ENCODE results near the gene CDC42BPG. TPM values are rescaled to one million over a fixed set of nuclear protein-coding genes. Genes with fewer than 3 reads are reported as not detected.

The CDC42BPG gene
- total RNA-seq, 1 donor from 2014 or later: 13.0 TPM

DNA sequence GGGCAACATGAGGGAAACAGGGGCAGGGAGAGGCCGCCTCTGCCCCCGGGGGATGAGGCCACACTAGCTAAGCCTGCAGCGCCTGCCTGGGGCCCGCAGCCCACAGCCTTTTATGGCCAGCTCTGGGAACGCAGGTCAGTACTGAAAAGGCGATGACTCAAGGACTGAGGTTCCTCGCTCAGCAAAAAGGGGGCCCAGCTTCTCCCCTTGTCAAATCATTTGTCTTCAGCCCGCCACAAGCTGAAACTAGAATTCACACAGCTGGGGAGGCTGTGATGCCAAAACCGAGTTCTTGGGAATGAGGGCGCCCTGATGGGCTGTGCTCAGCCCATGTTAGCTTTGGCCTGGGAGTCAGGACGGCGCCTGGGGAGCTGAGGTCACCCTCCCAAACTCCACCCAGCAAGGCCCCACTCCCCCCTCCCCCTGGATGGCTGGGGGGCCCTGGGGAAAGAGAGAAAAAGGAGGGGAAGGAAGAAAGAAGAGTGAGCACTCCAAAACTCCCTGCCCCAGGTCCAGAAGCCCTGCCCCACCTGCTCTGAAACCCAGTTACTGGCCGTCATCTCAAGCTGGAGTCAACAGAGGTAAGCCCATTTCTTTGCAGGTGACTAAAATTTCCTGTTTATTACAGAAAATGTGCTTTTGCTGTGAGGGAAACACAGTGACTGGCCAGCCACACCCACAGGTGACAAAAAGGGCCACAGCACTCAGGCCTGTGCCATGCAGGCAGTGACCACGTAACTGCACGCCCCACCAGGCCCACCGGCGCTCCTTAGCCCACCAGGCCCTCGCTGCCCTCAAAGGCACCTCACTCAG, 20.2 kb upstream of the CDC42BPG start:
- H3K4me3 ChIP-seq: peak overlapping the region; percentile 10 to 14
- H3K36me3 ChIP-seq: peaks cover 0 to 3% of the 10 kb centered on the region in 2 donors
- H3K27ac ChIP-seq: peak overlapping the region; percentile 86
- no peaks in the 10 kb centered on the region for H3K9me3 ChIP-seq
- peaks cover 79% of the 10 kb centered on the region for H3K4me1 ChIP-seq
- DNase-seq (ENCODE audit: extremely low spot score in 2 of 2): no peak
- intact Hi-C loops (cut with DNase I): no loop called here
- H3K27me3 ChIP-seq: no peaks in the 10 kb centered on the region
- peak; percentile 71 to 77 for TF ChIP-seq POLR2AphosphoS5 (IDR thresholded peaks at IDR 0.05; ENCODE audit: insufficient read depth in 1 of 2, low read depth in 1 of 2)
- no peak for TF ChIP-seq POLR2A (IDR thresholded peaks at IDR 0.05)

DNA sequence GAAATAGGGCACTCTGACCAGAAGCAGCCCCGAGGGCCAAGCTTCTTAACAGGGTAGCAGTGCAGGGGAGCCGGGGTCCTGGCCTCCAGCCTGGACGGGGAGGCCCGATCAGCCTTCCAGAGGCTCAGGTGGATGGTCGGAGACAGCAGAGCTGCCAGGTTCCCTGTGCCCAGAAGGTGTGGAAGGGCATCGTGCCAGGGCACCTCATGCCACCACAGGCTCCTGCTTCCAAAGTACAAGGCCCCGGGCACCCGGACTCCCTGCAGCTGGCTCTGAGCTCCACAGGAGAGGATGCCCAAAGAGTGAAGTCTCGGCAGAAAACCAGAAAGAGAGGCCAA, 19.7 kb upstream of the CDC42BPG start:
- peaks cover 73% of the 10 kb centered on the region for H3K4me1 ChIP-seq
- H3K4me3 ChIP-seq: peak overlapping the region in 1 of 2 donors; percentile 14
- no peak for DNase-seq (ENCODE audit: extremely low spot score in 2 of 2)
- no peaks in the 10 kb centered on the region for H3K27me3 ChIP-seq
- TF ChIP-seq POLR2A (IDR thresholded peaks at IDR 0.05): no peak
- no peak for TF ChIP-seq POLR2AphosphoS5 (IDR thresholded peaks at IDR 0.05; ENCODE audit: insufficient read depth in 1 of 2, low read depth in 1 of 2)
- TF ChIP-seq, protein P1, sequence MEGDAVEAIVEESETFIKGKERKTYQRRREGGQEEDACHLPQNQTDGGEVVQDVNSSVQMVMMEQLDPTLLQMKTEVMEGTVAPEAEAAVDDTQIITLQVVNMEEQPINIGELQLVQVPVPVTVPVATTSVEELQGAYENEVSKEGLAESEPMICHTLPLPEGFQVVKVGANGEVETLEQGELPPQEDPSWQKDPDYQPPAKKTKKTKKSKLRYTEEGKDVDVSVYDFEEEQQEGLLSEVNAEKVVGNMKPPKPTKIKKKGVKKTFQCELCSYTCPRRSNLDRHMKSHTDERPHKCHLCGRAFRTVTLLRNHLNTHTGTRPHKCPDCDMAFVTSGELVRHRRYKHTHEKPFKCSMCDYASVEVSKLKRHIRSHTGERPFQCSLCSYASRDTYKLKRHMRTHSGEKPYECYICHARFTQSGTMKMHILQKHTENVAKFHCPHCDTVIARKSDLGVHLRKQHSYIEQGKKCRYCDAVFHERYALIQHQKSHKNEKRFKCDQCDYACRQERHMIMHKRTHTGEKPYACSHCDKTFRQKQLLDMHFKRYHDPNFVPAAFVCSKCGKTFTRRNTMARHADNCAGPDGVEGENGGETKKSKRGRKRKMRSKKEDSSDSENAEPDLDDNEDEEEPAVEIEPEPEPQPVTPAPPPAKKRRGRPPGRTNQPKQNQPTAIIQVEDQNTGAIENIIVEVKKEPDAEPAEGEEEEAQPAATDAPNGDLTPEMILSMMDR (IDR thresholded peaks at IDR 0.05): no peak
- H3K27ac ChIP-seq: peak overlapping the region; percentile 86
- peaks cover 0 to 9% of the 10 kb centered on the region in 2 donors for H3K36me3 ChIP-seq
- intact Hi-C loops (cut with DNase I): no loop called here
- no peaks in the 10 kb centered on the region for H3K9me3 ChIP-seq

DNA sequence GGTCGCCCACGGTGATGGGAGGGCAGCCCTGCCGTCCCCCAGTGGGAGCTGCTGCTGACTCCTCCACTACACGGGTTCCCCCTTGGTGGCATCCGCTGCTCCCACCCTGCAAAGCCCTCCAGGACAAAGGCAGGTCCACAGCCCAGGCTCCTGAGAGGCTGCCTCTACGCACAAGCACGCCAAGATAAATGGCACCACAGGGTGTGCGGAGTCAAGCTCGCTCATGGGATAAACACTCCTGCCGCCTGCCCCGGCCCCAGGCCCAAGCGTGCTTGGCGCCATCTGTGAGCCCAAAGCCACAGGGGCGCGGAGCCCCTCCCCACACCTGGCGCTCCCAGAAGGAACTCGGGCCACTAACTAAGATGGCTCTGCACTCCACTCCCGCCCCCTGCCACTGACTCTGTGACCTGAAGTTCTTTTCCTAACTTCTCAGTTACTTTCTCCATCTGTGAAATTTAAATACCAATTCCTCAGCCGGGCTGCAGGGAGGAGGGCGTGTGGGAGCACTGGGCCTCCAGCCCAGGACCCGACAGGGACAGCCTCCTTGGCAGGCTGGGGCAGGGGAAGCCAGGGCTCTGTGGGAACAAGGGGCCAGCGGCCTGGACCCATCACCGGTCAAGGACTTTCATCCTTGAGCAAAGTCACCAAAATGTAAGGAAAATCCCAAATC, 19.1 kb upstream of the CDC42BPG start:
- DNase-seq (ENCODE audit: extremely low spot score in 2 of 2): no peak
- peaks cover 67% of the 10 kb centered on the region for H3K4me1 ChIP-seq
- H3K4me3 ChIP-seq: peak overlapping the region in 1 of 2 donors; percentile 14
- intact Hi-C loops (cut with DNase I): no loop called here
- peaks cover 0 to 15% of the 10 kb centered on the region in 2 donors for H3K36me3 ChIP-seq
- no peak for TF ChIP-seq POLR2AphosphoS5 (IDR thresholded peaks at IDR 0.05; ENCODE audit: insufficient read depth in 1 of 2, low read depth in 1 of 2)
- TF ChIP-seq POLR2A (IDR thresholded peaks at IDR 0.05): no peak
- TF ChIP-seq, protein P1 (IDR thresholded peaks at IDR 0.05): peak in 1 of 3 experiments; percentile 4
- H3K27ac ChIP-seq: peak overlapping the region; percentile 86
- no peaks in the 10 kb centered on the region for H3K9me3 ChIP-seq
- no peaks in the 10 kb centered on the region for H3K27me3 ChIP-seq

DNA sequence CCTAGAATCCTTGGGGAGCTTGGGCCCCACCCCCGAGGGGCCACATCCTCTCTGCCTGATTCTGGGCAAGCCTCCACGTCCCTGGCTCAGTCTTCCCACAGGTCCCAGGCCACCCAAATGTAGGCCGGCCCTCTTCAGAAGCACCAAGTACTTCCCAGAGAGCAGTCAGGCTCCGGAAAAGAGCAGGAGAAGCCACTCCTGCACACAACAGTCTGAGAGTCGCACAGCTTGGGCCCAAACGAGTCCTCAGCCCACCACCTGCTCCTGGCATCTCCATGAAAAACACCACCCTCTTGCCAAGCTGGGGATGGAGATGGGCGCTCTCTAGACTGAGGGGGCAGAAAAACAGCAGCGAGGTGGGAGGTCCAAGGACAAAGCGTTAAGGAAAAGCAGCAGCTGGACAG, 18.5 kb upstream of the CDC42BPG start:
- Histone ChIP-seq H3K4me3 (no peak overlapping the region), H3K27me3 (no peaks in the 10 kb centered on the region), H3K36me3 (peaks cover 0 to 15% of the 10 kb centered on the region in 2 donors), H3K9me3 (no peaks in the 10 kb centered on the region), H3K27ac (peak overlapping the region; percentile 86), H3K4me1 (peaks cover 62% of the 10 kb centered on the region)
- intact Hi-C loops (cut with DNase I): no loop called here
- TF ChIP-seq POLR2A (IDR thresholded peaks at IDR 0.05): no peak
- TF ChIP-seq, protein P1 (IDR thresholded peaks at IDR 0.05): no peak
- TF ChIP-seq POLR2AphosphoS5 (IDR thresholded peaks at IDR 0.05; ENCODE audit: insufficient read depth in 1 of 2, low read depth in 1 of 2): no peak
- DNase-seq (ENCODE audit: extremely low spot score in 2 of 2): no peak

DNA sequence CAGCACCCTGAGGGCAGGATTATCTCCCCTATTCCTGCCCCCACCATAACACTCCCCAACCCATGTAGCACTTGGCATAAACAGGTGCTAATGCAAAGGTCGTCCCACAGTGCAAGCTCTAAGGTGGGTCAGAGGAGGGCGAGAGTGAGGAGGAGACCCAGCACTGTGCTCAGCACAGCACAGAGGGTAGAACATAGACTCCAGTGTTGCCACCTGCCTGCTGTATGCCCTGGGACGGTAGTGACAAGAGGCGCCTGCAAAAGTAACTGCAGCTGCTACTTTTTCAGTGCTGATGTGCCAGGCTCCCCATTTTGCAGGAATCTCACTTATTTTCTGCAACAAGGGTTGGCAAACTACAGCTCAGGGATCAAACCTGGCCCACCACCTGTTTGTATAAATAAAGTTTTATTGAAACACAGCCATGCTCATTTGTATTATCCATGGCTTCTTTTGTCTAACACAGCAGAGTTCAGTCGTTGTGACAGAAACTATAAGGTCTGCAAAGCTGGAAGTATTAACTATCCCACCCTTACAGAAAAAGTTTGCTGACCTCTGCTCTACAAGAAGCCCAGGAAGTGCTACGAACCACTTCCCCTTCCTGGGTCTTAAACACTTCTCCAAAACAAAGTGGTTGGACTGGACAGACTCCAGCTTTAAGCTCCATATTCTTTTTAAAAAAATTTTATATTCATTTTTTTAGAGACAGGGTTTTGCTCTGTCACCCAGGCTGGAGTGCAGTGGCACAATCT, 16.9 kb upstream of the CDC42BPG start:
- H3K4me1 ChIP-seq: peaks cover 61% of the 10 kb centered on the region
- TF ChIP-seq POLR2A (IDR thresholded peaks at IDR 0.05) (no peak), POLR2AphosphoS5 (IDR thresholded peaks at IDR 0.05; ENCODE audit: insufficient read depth in 1 of 2, low read depth in 1 of 2) (no peak)
- TF ChIP-seq, protein P1 (IDR thresholded peaks at IDR 0.05): no peak
- no peak overlapping the region for H3K4me3 ChIP-seq
- peak overlapping the region; percentile 86 for H3K27ac ChIP-seq
- H3K9me3 ChIP-seq: no peaks in the 10 kb centered on the region
- no peaks in the 10 kb centered on the region for H3K27me3 ChIP-seq
- intact Hi-C loops (cut with DNase I): no loop called here
- DNase-seq (ENCODE audit: extremely low spot score in 2 of 2): no peak
- peaks cover 0 to 21% of the 10 kb centered on the region in 2 donors for H3K36me3 ChIP-seq
